HFFc6 (cell line): Measurements from ENCODE around the gene CHIT1. TPM values are rescaled to one million over a fixed set of nuclear protein-coding genes. Genes with fewer than 3 reads are reported as not detected.

Experiments used
- DNase-seq: peaks from one replicate; pipeline ENCODE4 v3.0.0-alpha.2; 2018
- H3K27ac Mint-ChIP-seq: 2 replicates; pipeline ENCODE4 v1.8.0; 2020; ENCODE audit warnings: mild to moderate bottlenecking, mixed read lengths
- H3K27me3 Mint-ChIP-seq: 2 replicates; pipeline ENCODE4 v1.8.0; 2021; ENCODE audit warnings: mild to moderate bottlenecking, moderate library complexity, mixed read lengths; ENCODE audit not compliant: insufficient read depth
- H3K36me3 Mint-ChIP-seq: 2 replicates; pipeline ENCODE4 v1.8.0; 2021; ENCODE audit warnings: low read depth, mixed read lengths
- H3K4me1 Mint-ChIP-seq: 2 replicates; pipeline ENCODE4 v1.8.0; 2020; ENCODE audit warnings: low read depth, mixed read lengths
- H3K4me3 Mint-ChIP-seq: 2 replicates; pipeline ENCODE4 v1.8.0; 2020; ENCODE audit warnings: mild to moderate bottlenecking, moderate library complexity, mixed read lengths
- H3K9me3 Mint-ChIP-seq: 2 replicates; pipeline ENCODE4 v1.8.0; 2020; ENCODE audit warnings: mild to moderate bottlenecking, mixed read lengths
- CTCF ChIP-seq: fragments of 200-600 bp; sonication (generic); IDR thresholded peaks from 2 replicates; pipeline ENCODE4 v1.5.0; 2021; ENCODE audit warnings: antibody characterized with exemption, mild to moderate bottlenecking
- total RNA-seq, 6 experiments: library from RNA; stranded (reverse); fragmentation: NEBNext Ultra II Directional; extraction: Animal tissue kit (Norgen Biotek cat#: 25700); gene quantifications; 2 replicates in 1 of 6; 3 replicates in 5 of 6; pipeline ENCODE4 v1.2.3, GENCODE V29; 2021

The CHIT1 gene
- total RNA-seq, 6 experiments from 2014 or later, result not detected

DNA sequence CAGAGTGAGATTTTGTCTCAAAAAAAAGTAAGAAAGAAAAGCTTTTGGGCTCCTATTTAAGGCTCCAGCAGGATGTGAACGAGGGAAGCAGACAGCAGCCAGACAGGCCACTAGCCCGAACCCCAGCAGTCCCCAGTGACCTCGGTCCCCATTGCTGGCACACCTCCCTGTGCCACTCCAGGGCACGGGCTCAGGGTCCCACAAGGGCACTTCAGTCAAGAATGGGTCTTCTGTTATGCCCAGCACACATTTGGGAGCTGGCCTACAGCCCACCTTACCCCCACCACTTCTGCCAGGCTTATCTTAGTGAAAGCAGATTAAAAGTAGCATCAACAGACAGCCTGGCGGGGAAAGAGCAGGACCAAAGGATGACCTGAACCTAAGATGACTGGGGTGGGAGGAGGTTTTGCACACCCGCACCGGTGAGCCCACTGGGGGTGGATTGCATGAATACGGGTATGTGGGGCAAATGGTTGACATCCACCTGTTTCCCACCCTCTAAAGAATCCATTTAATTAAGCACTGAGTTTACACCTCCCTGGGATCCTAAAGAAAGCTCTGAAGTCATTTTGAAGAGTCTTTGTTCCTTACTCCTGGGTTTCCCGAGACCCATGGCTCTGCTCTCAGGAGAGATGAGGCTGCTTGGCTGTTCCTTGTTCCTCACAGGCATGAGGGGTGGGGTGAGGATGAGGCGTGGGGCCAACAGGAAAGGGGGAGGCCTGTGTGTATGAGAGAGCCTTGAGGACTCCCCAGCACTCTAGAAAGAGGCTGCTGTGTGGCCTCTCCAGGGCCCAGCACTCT, 47.7 kb downstream of the CHIT1 start:
- H3K4me1 Mint-ChIP-seq, result peaks cover 22% of the 10 kb centered on the region
- no peaks in the 10 kb centered on the region for H3K9me3 Mint-ChIP-seq
- peaks cover 2% of the 10 kb centered on the region for H3K27me3 Mint-ChIP-seq
- no peaks in the 10 kb centered on the region for H3K36me3 Mint-ChIP-seq
- H3K4me3 Mint-ChIP-seq, result no peak overlapping the region
- H3K27ac Mint-ChIP-seq, result no peak overlapping the region
- TF ChIP-seq CTCF, result no peak
- no peak for DNase-seq

DNA sequence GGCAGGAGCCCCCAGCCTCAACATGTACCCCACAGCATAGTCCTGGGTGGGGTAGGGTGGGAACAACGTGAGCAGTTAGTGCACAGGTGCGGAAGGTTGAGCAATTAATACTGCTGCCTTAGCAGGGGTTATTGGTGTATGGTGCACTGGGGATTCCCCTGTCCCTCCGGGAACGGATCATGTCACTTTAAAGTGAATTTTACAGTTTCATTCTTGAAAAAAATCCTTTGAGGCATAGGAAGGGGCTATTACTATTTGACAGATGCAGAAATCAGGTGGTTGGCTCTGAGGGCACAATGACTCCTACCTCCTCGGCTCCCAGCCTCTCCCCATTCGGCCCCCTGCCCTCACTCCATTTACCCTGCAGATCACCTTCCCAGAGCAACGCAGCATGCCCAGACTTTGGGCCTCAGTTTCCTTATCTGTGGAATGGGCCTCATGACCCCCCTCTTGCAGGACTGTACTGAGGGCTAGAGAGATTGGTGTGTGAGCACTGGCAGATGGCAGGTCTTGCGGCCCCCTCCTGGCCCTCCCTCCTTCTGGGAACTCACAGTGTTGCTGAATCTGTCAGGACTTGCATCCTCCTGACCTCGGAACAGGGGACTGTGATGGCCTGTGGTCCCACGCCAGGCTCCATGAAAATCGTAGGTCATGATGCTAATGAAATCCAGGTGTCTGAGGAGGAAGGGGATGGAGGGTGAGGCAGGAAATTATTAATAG, 48.7 kb downstream of the CHIT1 start:
- Mint-ChIP-seq H3K4me1 (peaks cover 32% of the 10 kb centered on the region), H3K27me3 (peaks cover 2% of the 10 kb centered on the region), H3K36me3 (no peaks in the 10 kb centered on the region), H3K27ac (no peak overlapping the region), H3K9me3 (no peaks in the 10 kb centered on the region), H3K4me3 (no peak overlapping the region)
- DNase-seq, result no peak
- TF ChIP-seq CTCF, result no peak

DNA sequence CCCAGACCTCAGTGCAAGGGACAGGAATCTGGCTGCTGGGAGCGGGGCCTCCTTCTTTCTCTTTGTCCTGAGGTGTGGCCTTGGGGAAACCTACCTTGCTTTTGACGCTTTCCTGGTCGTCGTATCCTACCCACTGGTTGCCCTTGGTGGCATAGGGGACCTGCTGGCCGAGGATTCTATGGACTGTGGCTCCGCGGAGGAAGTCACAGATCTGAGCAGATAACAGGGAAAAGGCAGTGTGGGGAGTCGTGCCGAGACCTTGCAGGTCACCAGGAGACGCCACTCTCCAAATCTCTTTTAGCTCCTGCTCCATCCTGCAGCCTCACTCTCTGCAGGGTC, 49.8 kb downstream of the CHIT1 start:
- Mint-ChIP-seq H3K36me3 (no peaks in the 10 kb centered on the region), H3K9me3 (no peaks in the 10 kb centered on the region), H3K27me3 (peaks cover 2% of the 10 kb centered on the region), H3K4me3 (no peak overlapping the region), H3K4me1 (peaks cover 36% of the 10 kb centered on the region), H3K27ac (no peak overlapping the region)
- DNase-seq, result no peak
- TF ChIP-seq CTCF, result no peak

DNA sequence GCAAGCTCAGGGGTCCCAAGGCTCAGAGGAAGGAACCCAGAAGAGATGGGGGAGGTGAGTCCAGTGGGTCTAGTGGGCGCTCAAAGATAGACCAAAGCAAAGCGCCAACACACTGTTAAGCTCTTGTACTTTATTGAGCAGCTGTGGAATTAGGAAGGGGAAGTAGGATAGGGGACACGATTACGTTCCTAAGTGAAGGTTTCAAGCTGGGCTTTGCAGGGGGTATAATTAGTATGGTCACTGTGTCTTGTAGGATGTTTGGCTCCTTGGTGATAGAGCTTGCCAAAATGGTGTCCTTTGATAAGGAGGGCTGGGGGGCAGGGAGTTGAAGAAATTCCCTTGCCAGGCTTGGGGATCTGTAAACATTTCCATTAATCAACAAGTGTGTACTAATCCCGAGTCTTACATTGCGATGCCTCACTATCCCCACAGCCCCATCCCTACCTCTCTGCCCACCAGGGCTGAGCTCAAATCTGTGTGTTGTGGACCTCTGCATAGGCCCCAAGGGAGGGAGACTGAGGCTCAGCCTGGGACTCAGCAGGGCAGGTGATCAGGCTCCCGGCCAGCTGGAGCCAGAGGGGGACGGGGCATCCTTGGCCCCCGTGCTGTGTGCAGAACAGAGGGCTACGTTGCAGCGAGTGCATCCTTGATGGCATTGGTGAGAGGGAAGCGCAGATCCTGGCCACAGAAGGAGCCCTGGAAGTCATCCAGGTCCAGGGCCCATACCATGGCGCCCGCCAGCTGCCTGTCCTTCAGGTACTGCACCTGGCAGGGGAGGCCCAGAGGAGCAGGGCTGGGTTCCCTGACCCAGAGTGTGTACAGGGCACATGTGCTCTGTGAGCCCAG, 50.4 kb downstream of the CHIT1 start:
- Mint-ChIP-seq H3K27ac (peak overlapping the region; percentile 94; the same call in 1 of the 2 replicates), H3K4me3 (no peak overlapping the region), H3K36me3 (no peaks in the 10 kb centered on the region), H3K9me3 (no peaks in the 10 kb centered on the region), H3K4me1 (peaks cover 37% of the 10 kb centered on the region), H3K27me3 (peaks cover 2% of the 10 kb centered on the region; the same call in 1 of the 2 replicates)
- DNase-seq, result no peak
- no peak for TF ChIP-seq CTCF

- Mint-ChIP-seq H3K27ac (peak overlapping the region; percentile 94), H3K9me3 (no peaks in the 10 kb centered on the region)
These were observed 51.4 kb downstream of the CHIT1 start for GRCh38 chr1:203178083-203178482.

More at GRCh38 chr1:203178083-203178482, 51.4 kb downstream of the CHIT1 start:
- Mint-ChIP-seq H3K4me1 (peaks cover 41% of the 10 kb centered on the region), H3K4me3 (peak overlapping the region; percentile 74), H3K27me3 (peaks cover 2% of the 10 kb centered on the region; the same call in 1 of the 2 replicates), H3K36me3 (no peaks in the 10 kb centered on the region)
- no peak for TF ChIP-seq CTCF
- peak; percentile 28 for DNase-seq
